Natural killer cell (primary cell): Measurements from ENCODE around the gene MEFV. TPM values are rescaled to one million over a fixed set of nuclear protein-coding genes. Genes with fewer than 3 reads are reported as not detected.

ENCODE experiments used
- ATAC-seq, 3 donors: fragments of 150-1000 bp in 2 of 3; fragments of 200-7000 bp in 1 of 3; cut with Tn5 transposase; 1 replicate in 1 of 3; 2 replicates in 2 of 3; pipeline ENCODE4 v1.10.0; 2021; ENCODE audit warnings: mild to moderate bottlenecking in 2 of 3, moderate library complexity in 2 of 3
- DNase-seq, 2 donors: peaks; one replicate each; pipeline versions ENCODE4 v3.0.0 to v3.0.0-alpha.2; 2013 to 2021; ENCODE audit warnings: mixed read lengths in 1 of 2
- H3K27ac ChIP-seq: one replicate; pipeline ENCODE4 v1.5.1; 2013; ENCODE audit warnings: mild to moderate bottlenecking, low read length
- H3K27me3 ChIP-seq: one replicate; pipeline ENCODE4 v1.6.1; 2013; ENCODE audit warnings: low read length; ENCODE audit not compliant: control insufficient read depth, insufficient read depth
- H3K36me3 ChIP-seq: one replicate; pipeline ENCODE4 v1.6.1; 2013; ENCODE audit warnings: low read length; ENCODE audit not compliant: control insufficient read depth, insufficient read depth
- H3K4me1 ChIP-seq: one replicate; pipeline ENCODE4 v1.6.1; 2013; ENCODE audit warnings: low read length; ENCODE audit not compliant: control insufficient read depth, insufficient read depth
- H3K4me3 ChIP-seq: one replicate; pipeline ENCODE4 v1.5.1; 2013; ENCODE audit warnings: low read length
- H3K9me3 ChIP-seq: one replicate; pipeline ENCODE4 v1.6.1; 2013; ENCODE audit warnings: low read length; ENCODE audit not compliant: control insufficient read depth, insufficient read depth
- H3K27ac Mint-ChIP-seq, 2 donors: one replicate each; pipeline ENCODE4 v1.8.0; 2022; ENCODE audit warnings: mild to moderate bottlenecking in 2 of 2, mixed read lengths in 2 of 2, moderate library complexity in 1 of 2
- H3K27me3 Mint-ChIP-seq, 2 donors: one replicate each; pipeline ENCODE4 v1.8.0; 2022; ENCODE audit warnings: low read depth in 2 of 2, mixed read lengths in 2 of 2
- H3K36me3 Mint-ChIP-seq: one replicate; pipeline ENCODE4 v1.8.0; 2022; ENCODE audit warnings: mixed read lengths
- H3K4me1 Mint-ChIP-seq, 2 donors: one replicate each; pipeline ENCODE4 v1.8.0; 2022; ENCODE audit warnings: mixed read lengths in 2 of 2
- H3K4me3 Mint-ChIP-seq: one replicate; pipeline ENCODE4 v1.8.0; 2022; ENCODE audit warnings: mild to moderate bottlenecking, moderate library complexity, mixed read lengths
- H3K9me3 Mint-ChIP-seq, 2 donors: one replicate each; pipeline ENCODE4 v1.8.0; 2022; ENCODE audit warnings: mixed read lengths in 2 of 2
- CTCF ChIP-seq: fragments of 200-600 bp; IDR thresholded peaks from one replicate; pipeline ENCODE4 v1.8.0; 2022; ENCODE audit warnings: antibody characterized with exemption
- WGBS: methylation state at CpG from one replicate; pipeline ENCODE4 v1.1.7; 2013; ENCODE audit warnings: missing lambda C conversion rate; ENCODE audit not compliant: insufficient coverage; 5-methylcytosine and 5-hydroxymethylcytosine counted together
- intact Hi-C: fragments of 100-400 bp; cut with micrococcal nuclease; formaldehyde crosslinking; loops from one replicate; pipeline ENCODE4 v1.14.2; 2022
- total RNA-seq, 4 donors: library from RNA; stranded (reverse); fragments of 120-200 nt in 1 of 4; gene quantifications; one replicate each; pipeline versions ENCODE4 v1.2.3 to v1.2.4, GENCODE V29; 2013 to 2022

MEFV gene
- total RNA-seq, 3 donors from 2014 or later (not counting 1 experiment from before 2014, with no cell fraction given): 2.4 to 6.2 (median 5.4) TPM

DNA sequence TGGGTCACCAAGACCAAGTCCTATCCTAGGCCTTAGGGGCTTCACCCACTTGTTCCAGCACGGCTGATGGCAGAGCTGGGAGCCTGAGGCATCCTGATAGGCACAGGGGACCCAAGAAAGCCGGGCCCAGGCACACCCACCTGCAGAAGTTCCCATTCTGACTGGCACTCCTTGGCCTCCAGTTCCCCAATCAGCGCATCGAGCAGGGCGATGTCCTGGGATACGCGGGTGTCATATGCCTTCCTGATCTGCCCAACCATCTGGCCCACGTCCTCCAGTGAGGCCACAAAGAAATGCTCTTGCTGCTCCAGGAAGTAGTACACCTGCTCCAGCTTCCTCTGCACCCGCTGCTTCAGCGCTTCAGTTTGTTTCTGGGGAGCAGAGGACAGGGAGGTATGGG, 9.6 kb downstream of the MEFV start:
- Mint-ChIP-seq H3K4me3 (no peak overlapping the region), H3K4me1 (no peaks in the 10 kb centered on the region), H3K27ac (no peak overlapping the region), H3K27me3 (peaks cover 18 to 32% of the 10 kb centered on the region in 2 donors), H3K36me3 (no peaks in the 10 kb centered on the region), H3K9me3 (no peaks in the 10 kb centered on the region)
- Histone ChIP-seq H3K9me3 (no peaks in the 10 kb centered on the region), H3K4me3 (no peak overlapping the region), H3K4me1 (no peaks in the 10 kb centered on the region), H3K27ac (no peak overlapping the region), H3K36me3 (no peaks in the 10 kb centered on the region), H3K27me3 (no peaks in the 10 kb centered on the region)
- no peak for ATAC-seq
- 45% methylated on average over 10 of the region's 10 CpGs for WGBS
- no peak for DNase-seq
- no peak for TF ChIP-seq CTCF
- intact Hi-C loops: no loop called here

- no peak overlapping the region for H3K4me3 Mint-ChIP-seq
- Histone ChIP-seq H3K27me3 (no peaks in the 10 kb centered on the region), H3K4me3 (no peak overlapping the region), H3K36me3 (no peaks in the 10 kb centered on the region), H3K27ac (no peak overlapping the region), H3K9me3 (no peaks in the 10 kb centered on the region), H3K4me1 (no peaks in the 10 kb centered on the region)
- H3K36me3 Mint-ChIP-seq: no peaks in the 10 kb centered on the region
- no peaks in the 10 kb centered on the region for H3K9me3 Mint-ChIP-seq
- H3K27ac Mint-ChIP-seq: no peak overlapping the region
- TF ChIP-seq CTCF: no peak
- whole genome bisulfite sequencing: 90% methylated on average over 7 of the region's 7 CpGs
- peaks cover 13 to 27% of the 10 kb centered on the region in 2 donors for H3K27me3 Mint-ChIP-seq
- ATAC-seq: no peak
- no peak for DNase-seq
- intact Hi-C loops: no loop called here
- H3K4me1 Mint-ChIP-seq: no peaks in the 10 kb centered on the region
Measured at GRCh38 chr16:3246002-3246401, 10.4 kb downstream of the MEFV start.

DNA sequence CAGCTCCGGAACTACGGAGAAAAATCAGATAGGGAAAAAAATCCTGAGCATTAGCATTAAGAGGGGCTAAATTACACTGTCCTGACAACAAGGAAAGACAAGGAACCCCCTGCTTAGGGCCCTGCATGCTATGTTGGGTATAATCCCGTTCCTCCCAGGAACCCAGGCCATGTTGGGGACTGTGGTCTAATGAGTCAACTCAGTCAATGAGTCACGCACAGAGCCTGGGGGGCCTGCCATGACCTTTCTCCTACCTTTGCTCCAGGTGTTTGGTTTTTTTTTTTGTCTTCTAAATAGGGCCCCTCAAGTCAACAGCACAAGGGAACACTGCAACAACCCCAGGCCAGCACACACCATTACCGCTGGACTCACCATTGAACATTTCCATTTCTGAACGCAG, 12.6 kb downstream of the MEFV start:
- Mint-ChIP-seq H3K27ac (no peak overlapping the region), H3K27me3 (peaks cover 15 to 26% of the 10 kb centered on the region in 2 donors), H3K4me3 (no peak overlapping the region), H3K4me1 (no peaks in the 10 kb centered on the region), H3K36me3 (no peaks in the 10 kb centered on the region), H3K9me3 (no peaks in the 10 kb centered on the region)
- Histone ChIP-seq H3K9me3 (no peaks in the 10 kb centered on the region), H3K4me1 (no peaks in the 10 kb centered on the region), H3K36me3 (no peaks in the 10 kb centered on the region), H3K27ac (no peak overlapping the region), H3K27me3 (no peaks in the 10 kb centered on the region), H3K4me3 (no peak overlapping the region)
- no peak for DNase-seq
- no peak for ATAC-seq
- no peak for TF ChIP-seq CTCF
- 87% methylated on average over 6 of the region's 6 CpGs for WGBS
- intact Hi-C loops: no loop called here

- Mint-ChIP-seq H3K36me3 (no peaks in the 10 kb centered on the region), H3K9me3 (no peaks in the 10 kb centered on the region), H3K27me3 (peaks cover 13 to 26% of the 10 kb centered on the region in 2 donors), H3K4me1 (no peaks in the 10 kb centered on the region), H3K27ac (no peak overlapping the region), H3K4me3 (no peak overlapping the region)
- TF ChIP-seq CTCF: no peak
- Histone ChIP-seq H3K4me1 (no peaks in the 10 kb centered on the region), H3K27ac (no peak overlapping the region), H3K9me3 (no peaks in the 10 kb centered on the region), H3K36me3 (no peaks in the 10 kb centered on the region), H3K27me3 (no peaks in the 10 kb centered on the region), H3K4me3 (no peak overlapping the region)
- DNase-seq (no peak), ATAC-seq (no peak)
- intact Hi-C loops: no loop called here
- 79% methylated on average over 11 of the region's 11 CpGs for WGBS
Measured at GRCh38 chr16:3242709-3243108, 13.7 kb downstream of the MEFV start.
